GM12878 (cell line): ENCODE data around the gene SH2D7.

Experiments used
- CBFB ChIP-seq: IDR thresholded peaks from 2 replicates; pipeline ENCODE4 v1.6.1; 2016; ENCODE audit warnings: antibody characterized with exemption, low read depth
- CHD2 ChIP-seq: IDR thresholded peaks from 2 replicates; pipeline ENCODE4 v1.6.1; 2011; ENCODE audit warnings: low read depth, low read length, improper control_type of control experiment, borderline replicate concordance
- CREM ChIP-seq: IDR thresholded peaks from 2 replicates; pipeline ENCODE4 v1.6.1; 2014; ENCODE audit warnings: antibody characterized with exemption, low read depth
- CTCF ChIP-seq, 3 experiments: IDR thresholded peaks in 2 of 3; conservative IDR thresholded peaks in 1 of 3; 2 replicates each; pipeline ENCODE4 v1.5.1; 2011; ENCODE audit warnings: low read depth in 3 of 3, low read length in 3 of 3, mild to moderate bottlenecking in 3 of 3, control low read depth in 2 of 3, moderate library complexity in 2 of 3, inconsistent platforms in 1 of 3, mixed read lengths in 1 of 3; ENCODE audit not compliant: control insufficient read depth in 2 of 3, insufficient read depth in 1 of 3; ENCODE audit errors: extremely low read depth in 1 of 3
- NFYB ChIP-seq: IDR thresholded peaks from 2 replicates; pipeline ENCODE4 v1.6.1; 2011; ENCODE audit warnings: low read depth, mild to moderate bottlenecking, low read length, improper control_type of control experiment, moderate library complexity; ENCODE audit not compliant: insufficient read depth
- NR2C2 ChIP-seq: IDR thresholded peaks from 2 replicates; pipeline ENCODE4 v1.6.1; 2011; ENCODE audit warnings: borderline replicate concordance, low read depth; ENCODE audit not compliant: control insufficient read depth, insufficient read length
- POLR2AphosphoS5 ChIP-seq: IDR thresholded peaks from 2 replicates; pipeline ENCODE4 v1.6.1; 2011; ENCODE audit warnings: mild to moderate bottlenecking, low read length, inconsistent platforms
- RBBP5 ChIP-seq: fragments of 200-600 bp; sonication (generic); conservative IDR thresholded peaks from 2 replicates; pipeline ENCODE4 v1.6.1; 2016
- TCF12 ChIP-seq: IDR thresholded peaks from 2 replicates; pipeline ENCODE4 v1.6.1; 2011; ENCODE audit warnings: low read depth, mild to moderate bottlenecking, low read length
- ZBED1 ChIP-seq: IDR thresholded peaks from 2 replicates; pipeline ENCODE4 v1.6.1; 2016; ENCODE audit warnings: borderline replicate concordance
- ZZZ3 ChIP-seq: IDR thresholded peaks from 2 replicates; pipeline ENCODE4 v1.6.1; 2011; ENCODE audit warnings: low read depth; ENCODE audit not compliant: control insufficient read depth, insufficient read length
- TF ChIP-seq, protein P1 (sequence below): fragments of 450-650 bp; formaldehyde crosslinking; IDR thresholded peaks from 2 replicates; pipeline ENCODE4 v1.5.0; 2022; ENCODE audit warnings: mild to moderate bottlenecking, missing genetic modification characterization
- TF ChIP-seq, protein P2 (sequence below): IDR thresholded peaks from 2 replicates; pipeline ENCODE4 v1.6.1; 2012; ENCODE audit warnings: low read depth, low read length, improper control_type of control experiment

GRCh38 chr15:78105476-78106241 is 13.3 kb downstream of the SH2D7 start:
- TF ChIP-seq CBFB: no peak
- TF ChIP-seq CHD2: no peak
- no peak for TF ChIP-seq NFYB
- no peak for TF ChIP-seq ZZZ3
- TF ChIP-seq NR2C2: no peak
- TF ChIP-seq ZBED1: no peak
- TF ChIP-seq CTCF (IDR thresholded peaks at IDR 0.05 in 2 of 3, conservative IDR thresholded peaks at IDR 0.05 in 1 of 3; ENCODE audit: control insufficient read depth in 2 of 3, extremely low read depth in 1 of 3, insufficient read depth in 1 of 3, low read depth in 3 of 3, low read length in 3 of 3): no peak
- no peak for TF ChIP-seq POLR2AphosphoS5
- TF ChIP-seq, protein P1, sequence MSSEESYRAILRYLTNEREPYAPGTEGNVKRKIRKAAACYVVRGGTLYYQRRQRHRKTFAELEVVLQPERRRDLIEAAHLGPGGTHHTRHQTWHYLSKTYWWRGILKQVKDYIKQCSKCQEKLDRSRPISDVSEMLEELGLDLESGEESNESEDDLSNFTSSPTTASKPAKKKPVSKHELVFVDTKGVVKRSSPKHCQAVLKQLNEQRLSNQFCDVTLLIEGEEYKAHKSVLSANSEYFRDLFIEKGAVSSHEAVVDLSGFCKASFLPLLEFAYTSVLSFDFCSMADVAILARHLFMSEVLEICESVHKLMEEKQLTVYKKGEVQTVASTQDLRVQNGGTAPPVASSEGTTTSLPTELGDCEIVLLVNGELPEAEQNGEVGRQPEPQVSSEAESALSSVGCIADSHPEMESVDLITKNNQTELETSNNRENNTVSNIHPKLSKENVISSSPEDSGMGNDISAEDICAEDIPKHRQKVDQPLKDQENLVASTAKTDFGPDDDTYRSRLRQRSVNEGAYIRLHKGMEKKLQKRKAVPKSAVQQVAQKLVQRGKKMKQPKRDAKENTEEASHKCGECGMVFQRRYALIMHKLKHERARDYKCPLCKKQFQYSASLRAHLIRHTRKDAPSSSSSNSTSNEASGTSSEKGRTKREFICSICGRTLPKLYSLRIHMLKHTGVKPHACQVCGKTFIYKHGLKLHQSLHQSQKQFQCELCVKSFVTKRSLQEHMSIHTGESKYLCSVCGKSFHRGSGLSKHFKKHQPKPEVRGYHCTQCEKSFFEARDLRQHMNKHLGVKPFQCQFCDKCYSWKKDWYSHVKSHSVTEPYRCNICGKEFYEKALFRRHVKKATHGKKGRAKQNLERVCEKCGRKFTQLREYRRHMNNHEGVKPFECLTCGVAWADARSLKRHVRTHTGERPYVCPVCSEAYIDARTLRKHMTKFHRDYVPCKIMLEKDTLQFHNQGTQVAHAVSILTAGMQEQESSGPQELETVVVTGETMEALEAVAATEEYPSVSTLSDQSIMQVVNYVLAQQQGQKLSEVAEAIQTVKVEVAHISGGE (CRISPR knock-in tag): no peak
- no peak for TF ChIP-seq CREM
- TF ChIP-seq, protein P2, sequence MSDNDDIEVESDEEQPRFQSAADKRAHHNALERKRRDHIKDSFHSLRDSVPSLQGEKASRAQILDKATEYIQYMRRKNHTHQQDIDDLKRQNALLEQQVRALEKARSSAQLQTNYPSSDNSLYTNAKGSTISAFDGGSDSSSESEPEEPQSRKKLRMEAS: no peak
- no peak for TF ChIP-seq RBBP5
- no peak for TF ChIP-seq TCF12
